Gastroesophageal sphincter (tissue), 3 donors: ENCODE measurements around the gene MDFIC.

Experiments used
- POLR2A ChIP-seq, 2 donors: fragments of 450-650 bp; IDR thresholded peaks; one replicate each; pipeline ENCODE4 v1.6.1; 2017; ENCODE audit warnings: antibody characterized with exemption in 2 of 2, mild to moderate bottlenecking in 2 of 2, moderate library complexity in 1 of 2
- TF ChIP-seq, protein P1 (sequence below), 4 experiments: fragments of 200-600 bp in 2 of 4; fragments of 450-650 bp in 2 of 4; sonication (generic) in 1 of 4; IDR thresholded peaks; one replicate each; pipeline ENCODE4 v1.5.1; 2017 to 2019; ENCODE audit warnings: antibody characterized with exemption in 4 of 4, mild to moderate bottlenecking in 2 of 4, moderate library complexity in 2 of 4

DNA sequence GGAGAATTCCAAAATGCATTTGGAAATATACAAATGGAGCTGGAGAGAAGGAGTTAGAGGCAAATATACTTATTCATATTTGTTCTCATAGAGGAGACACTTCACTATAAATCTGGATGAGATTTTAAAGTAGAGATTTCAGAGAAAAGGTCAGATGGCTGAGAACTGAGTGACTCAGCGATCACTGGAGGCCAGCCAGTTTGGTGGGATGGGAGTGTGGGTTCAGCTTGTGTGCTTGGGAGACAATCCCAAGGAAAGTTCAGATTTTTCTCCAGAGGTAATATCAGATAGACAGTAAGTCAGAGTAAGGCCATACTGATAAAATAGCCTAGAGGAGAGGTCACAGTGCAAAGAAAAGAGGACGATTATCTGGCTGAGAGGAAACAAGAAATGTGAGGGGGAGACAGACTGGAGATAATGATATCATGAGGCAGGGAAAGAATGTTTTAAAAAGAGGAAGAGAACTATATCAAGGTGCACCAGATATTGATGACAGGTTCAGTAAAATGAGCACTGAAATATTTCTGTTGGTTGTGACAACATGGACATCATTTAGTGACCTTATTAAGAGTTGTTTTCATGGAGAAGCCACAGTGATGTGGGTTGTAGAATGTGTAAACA lies 67.0 kb downstream of the MDFIC start:
- TF ChIP-seq POLR2A (IDR thresholded peaks at IDR 0.05), result no peak
- TF ChIP-seq, protein P1, sequence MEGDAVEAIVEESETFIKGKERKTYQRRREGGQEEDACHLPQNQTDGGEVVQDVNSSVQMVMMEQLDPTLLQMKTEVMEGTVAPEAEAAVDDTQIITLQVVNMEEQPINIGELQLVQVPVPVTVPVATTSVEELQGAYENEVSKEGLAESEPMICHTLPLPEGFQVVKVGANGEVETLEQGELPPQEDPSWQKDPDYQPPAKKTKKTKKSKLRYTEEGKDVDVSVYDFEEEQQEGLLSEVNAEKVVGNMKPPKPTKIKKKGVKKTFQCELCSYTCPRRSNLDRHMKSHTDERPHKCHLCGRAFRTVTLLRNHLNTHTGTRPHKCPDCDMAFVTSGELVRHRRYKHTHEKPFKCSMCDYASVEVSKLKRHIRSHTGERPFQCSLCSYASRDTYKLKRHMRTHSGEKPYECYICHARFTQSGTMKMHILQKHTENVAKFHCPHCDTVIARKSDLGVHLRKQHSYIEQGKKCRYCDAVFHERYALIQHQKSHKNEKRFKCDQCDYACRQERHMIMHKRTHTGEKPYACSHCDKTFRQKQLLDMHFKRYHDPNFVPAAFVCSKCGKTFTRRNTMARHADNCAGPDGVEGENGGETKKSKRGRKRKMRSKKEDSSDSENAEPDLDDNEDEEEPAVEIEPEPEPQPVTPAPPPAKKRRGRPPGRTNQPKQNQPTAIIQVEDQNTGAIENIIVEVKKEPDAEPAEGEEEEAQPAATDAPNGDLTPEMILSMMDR (IDR thresholded peaks at IDR 0.05), result no peak
